Vagina (tissue), 2 donors: ENCODE results near the gene ATP6V0E1.

ENCODE experiments used
- POLR2AphosphoS5 ChIP-seq, 2 donors: sonication (generic); formaldehyde crosslinking; IDR thresholded peaks; one replicate each; pipeline ENCODE4 v1.9.0; 2017; ENCODE audit warnings: antibody characterized with exemption in 2 of 2, mild to moderate bottlenecking in 2 of 2, low read depth in 1 of 2; ENCODE audit not compliant: insufficient read depth in 1 of 2
- TF ChIP-seq, protein P1 (sequence below), 3 experiments: fragments of 450-650 bp in 2 of 3; fragments of 200-600 bp in 1 of 3; sonication (generic) in 1 of 3; IDR thresholded peaks; one replicate each; pipeline ENCODE4 v1.5.1; 2017 to 2019; ENCODE audit warnings: antibody characterized with exemption in 3 of 3, mild to moderate bottlenecking in 2 of 3, moderate library complexity in 2 of 3

DNA sequence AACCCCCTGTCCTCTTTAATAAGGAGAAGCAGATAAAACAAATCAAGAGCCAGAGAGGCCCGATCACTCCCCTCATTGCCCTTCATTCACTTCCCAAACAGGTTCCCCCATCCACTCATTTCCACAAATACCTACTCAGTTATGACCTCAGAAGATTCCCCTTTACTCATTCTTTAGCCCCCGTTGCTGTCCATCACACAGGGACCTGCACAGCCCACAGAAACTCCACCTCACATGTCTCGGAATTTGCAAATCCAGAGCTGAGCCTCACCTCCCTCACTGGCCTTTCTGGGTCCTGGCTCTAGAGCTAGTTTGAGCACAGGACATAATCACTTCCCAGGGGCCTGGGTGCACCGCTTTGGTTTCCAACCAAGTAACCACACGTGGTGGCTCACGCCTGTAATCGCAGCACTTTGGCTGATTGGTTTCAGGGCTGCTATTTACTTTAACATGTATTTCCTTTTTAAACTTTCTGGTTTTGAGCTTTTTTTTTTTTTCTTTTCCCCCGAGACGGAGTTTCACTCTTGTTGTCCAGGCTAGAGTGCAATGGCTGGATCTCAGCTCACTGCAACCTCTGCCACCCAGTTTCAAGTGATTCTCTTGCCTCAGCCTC, 17.8 kb downstream of the ATP6V0E1 start:
- TF ChIP-seq, protein P1, sequence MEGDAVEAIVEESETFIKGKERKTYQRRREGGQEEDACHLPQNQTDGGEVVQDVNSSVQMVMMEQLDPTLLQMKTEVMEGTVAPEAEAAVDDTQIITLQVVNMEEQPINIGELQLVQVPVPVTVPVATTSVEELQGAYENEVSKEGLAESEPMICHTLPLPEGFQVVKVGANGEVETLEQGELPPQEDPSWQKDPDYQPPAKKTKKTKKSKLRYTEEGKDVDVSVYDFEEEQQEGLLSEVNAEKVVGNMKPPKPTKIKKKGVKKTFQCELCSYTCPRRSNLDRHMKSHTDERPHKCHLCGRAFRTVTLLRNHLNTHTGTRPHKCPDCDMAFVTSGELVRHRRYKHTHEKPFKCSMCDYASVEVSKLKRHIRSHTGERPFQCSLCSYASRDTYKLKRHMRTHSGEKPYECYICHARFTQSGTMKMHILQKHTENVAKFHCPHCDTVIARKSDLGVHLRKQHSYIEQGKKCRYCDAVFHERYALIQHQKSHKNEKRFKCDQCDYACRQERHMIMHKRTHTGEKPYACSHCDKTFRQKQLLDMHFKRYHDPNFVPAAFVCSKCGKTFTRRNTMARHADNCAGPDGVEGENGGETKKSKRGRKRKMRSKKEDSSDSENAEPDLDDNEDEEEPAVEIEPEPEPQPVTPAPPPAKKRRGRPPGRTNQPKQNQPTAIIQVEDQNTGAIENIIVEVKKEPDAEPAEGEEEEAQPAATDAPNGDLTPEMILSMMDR (IDR thresholded peaks at IDR 0.05): no peak
- TF ChIP-seq POLR2AphosphoS5 (IDR thresholded peaks at IDR 0.05; ENCODE audit: insufficient read depth in 1 of 2, low read depth in 1 of 2): no peak
